ENCODE measurements around the gene ADGRB3. TPM values are rescaled to one million over a fixed set of nuclear protein-coding genes. Genes with fewer than 3 reads are reported as not detected.
"Not testable (repeated sequence)": the region's sequence is repeated elsewhere in the genome, so short reads cannot be mapped to it uniquely, and the experiment has no call there.

The ADGRB3 gene
- polyA plus RNA-seq, 1 of the 3 experiments (the other 2 are of a cell fraction), result 0.12 TPM

DNA sequence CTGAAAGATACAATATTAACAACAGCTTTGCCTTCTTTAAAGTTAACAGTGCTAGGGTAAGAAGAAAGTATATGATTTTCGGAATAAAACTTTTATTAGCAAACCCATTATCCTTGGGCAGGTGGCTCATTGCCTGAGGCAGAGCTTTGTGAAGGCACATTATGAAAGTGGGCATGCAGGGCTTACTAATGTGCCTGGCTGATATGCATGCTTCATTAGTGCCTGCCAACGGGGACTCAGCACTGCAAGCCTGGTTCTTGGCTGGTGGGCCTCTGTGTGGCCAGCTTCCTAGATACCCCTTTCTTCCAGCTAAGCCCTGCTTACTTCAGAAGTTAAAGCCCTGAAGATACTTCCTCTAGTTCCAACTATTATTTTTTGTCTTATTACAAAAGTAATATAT is 481.6 kb downstream of the ADGRB3 start:
- peaks cover 0 to 2% of the 10 kb centered on the region in 2 experiments; a peak in 1 of 4 replicates for H3K4me1 ChIP-seq (ENCODE audit: control insufficient read depth in 1 of 2, insufficient read depth in 2 of 2, low read depth in 1 of 2, low read length in 1 of 2)
- H3K27ac ChIP-seq (ENCODE audit: low read depth in 2 of 2, low read length in 1 of 2), result no peak overlapping the region
- no peaks in the 10 kb centered on the region for H3K36me3 ChIP-seq (replicated peaks in 1 of 2; ENCODE audit: control insufficient read depth in 1 of 2, insufficient read depth in 2 of 2, low read length in 1 of 2)
- no peaks in the 10 kb centered on the region for H3K9me2 ChIP-seq
- no peaks in the 10 kb centered on the region for H3K79me2 ChIP-seq (ENCODE audit: insufficient read depth)
- 28% methylated on average over 2 of the region's 2 CpGs for WGBS (ENCODE audit: low lambda C conversion rate)
- no peak for DNase-seq
- H3K4me2 ChIP-seq, result no peak overlapping the region
- no peaks in the 10 kb centered on the region for H3K9me3 ChIP-seq
- no peaks in the 10 kb centered on the region for H3F3A ChIP-seq (replicated peaks; ENCODE audit: insufficient read depth)
- no peaks in the 10 kb centered on the region for H4K20me1 ChIP-seq (ENCODE audit: insufficient read depth)
- no peak overlapping the region for H3K4me3 ChIP-seq (ENCODE audit: low read depth in 2 of 2, low read length in 1 of 2)
- no peaks in the 10 kb centered on the region for H3K27me3 ChIP-seq (ENCODE audit: insufficient read depth)
- POLR2A ChIA-PET, result no interaction called here
- CTCF ChIA-PET, result no interaction called here
- no peak overlapping the region for H3K9ac ChIP-seq
- no peak overlapping the region for H2AFZ ChIP-seq (ENCODE audit: low read depth)
- TF ChIP-seq, protein P1, sequence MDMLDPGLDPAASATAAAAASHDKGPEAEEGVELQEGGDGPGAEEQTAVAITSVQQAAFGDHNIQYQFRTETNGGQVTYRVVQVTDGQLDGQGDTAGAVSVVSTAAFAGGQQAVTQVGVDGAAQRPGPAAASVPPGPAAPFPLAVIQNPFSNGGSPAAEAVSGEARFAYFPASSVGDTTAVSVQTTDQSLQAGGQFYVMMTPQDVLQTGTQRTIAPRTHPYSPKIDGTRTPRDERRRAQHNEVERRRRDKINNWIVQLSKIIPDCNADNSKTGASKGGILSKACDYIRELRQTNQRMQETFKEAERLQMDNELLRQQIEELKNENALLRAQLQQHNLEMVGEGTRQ (IDR thresholded peaks at IDR 0.05; ENCODE audit: borderline replicate concordance, low read depth, low read length), result no peak
- TF ChIP-seq TCF12 (IDR thresholded peaks at IDR 0.05) (no peak), RXRA (IDR thresholded peaks at IDR 0.05; ENCODE audit: borderline replicate concordance, low read depth) (no peak), EZH2phosphoT487 (IDR thresholded peaks at IDR 0.05; ENCODE audit: borderline replicate concordance, low read depth) (no peak), MXI1 (IDR thresholded peaks at IDR 0.05; ENCODE audit: low read depth, low read length) (no peak), SIN3A (IDR thresholded peaks at IDR 0.05; ENCODE audit: borderline replicate concordance, low read depth, low read length) (no peak), NFIC (IDR thresholded peaks at IDR 0.05; ENCODE audit: borderline replicate concordance) (no peak), ELF1 (IDR thresholded peaks at IDR 0.05) (no peak)
- TF ChIP-seq, protein P2, sequence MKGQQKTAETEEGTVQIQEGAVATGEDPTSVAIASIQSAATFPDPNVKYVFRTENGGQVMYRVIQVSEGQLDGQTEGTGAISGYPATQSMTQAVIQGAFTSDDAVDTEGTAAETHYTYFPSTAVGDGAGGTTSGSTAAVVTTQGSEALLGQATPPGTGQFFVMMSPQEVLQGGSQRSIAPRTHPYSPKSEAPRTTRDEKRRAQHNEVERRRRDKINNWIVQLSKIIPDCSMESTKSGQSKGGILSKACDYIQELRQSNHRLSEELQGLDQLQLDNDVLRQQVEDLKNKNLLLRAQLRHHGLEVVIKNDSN (IDR thresholded peaks at IDR 0.05; ENCODE audit: borderline replicate concordance, low read depth), result no peak
- TF ChIP-seq, protein P3, sequence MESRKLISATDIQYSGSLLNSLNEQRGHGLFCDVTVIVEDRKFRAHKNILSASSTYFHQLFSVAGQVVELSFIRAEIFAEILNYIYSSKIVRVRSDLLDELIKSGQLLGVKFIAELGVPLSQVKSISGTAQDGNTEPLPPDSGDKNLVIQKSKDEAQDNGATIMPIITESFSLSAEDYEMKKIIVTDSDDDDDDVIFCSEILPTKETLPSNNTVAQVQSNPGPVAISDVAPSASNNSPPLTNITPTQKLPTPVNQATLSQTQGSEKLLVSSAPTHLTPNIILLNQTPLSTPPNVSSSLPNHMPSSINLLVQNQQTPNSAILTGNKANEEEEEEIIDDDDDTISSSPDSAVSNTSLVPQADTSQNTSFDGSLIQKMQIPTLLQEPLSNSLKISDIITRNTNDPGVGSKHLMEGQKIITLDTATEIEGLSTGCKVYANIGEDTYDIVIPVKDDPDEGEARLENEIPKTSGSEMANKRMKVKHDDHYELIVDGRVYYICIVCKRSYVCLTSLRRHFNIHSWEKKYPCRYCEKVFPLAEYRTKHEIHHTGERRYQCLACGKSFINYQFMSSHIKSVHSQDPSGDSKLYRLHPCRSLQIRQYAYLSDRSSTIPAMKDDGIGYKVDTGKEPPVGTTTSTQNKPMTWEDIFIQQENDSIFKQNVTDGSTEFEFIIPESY (IDR thresholded peaks at IDR 0.05; ENCODE audit: borderline replicate concordance, low read depth), result no peak

DNA sequence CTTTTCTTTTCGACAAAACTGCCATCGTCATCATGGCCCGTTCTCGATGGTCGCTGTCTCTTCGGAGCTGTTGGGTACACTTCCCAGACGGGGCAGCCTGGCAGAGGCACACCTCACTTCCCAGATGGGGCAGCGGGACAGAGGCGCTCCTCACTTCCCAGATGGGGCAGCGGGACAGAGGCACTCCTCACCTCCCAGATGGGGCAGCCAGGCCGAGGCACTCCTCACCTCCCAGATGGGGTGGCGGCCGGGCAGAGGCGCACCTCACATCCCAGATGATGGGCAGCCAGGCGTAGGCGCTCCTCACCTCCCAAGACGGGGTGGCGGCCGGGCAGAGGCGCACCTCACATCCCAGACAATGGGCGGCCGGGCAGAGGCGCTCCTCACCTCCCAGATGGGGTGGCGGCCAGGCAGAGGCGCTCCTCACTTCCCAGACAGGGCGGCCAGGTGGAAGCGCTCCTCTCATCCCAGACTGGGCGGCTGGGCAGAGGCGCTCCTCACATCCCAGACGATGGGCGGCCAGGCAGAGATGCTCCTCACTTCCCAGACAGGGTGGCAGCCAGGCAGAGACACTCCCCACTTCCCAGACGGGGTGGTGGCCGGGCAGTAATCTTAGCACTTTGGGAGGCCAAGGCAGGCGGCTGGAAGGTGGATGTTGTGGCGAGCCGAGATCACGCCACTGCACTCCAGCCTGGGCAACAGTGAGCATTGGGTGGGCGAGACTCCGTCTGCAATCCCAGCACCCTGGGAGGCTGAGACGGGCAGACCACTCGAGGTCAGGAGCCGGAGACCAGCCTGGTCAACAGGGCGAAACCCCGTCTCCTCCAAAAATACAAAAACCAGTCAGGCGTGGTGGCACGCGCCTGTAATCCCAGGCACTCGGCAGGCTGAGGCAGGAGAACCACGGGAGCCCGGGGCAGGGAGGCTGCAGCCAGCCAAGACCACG is 486.7 kb downstream of the ADGRB3 start:
- H3K9ac ChIP-seq; H3K9me3 ChIP-seq; H3F3A ChIP-seq (replicated peaks; ENCODE audit: insufficient read depth); H3K4me3 ChIP-seq (ENCODE audit: low read depth in 2 of 2, low read length in 1 of 2); H4K20me1 ChIP-seq (ENCODE audit: insufficient read depth); H3K9me2 ChIP-seq; H3K79me2 ChIP-seq (ENCODE audit: insufficient read depth); H3K36me3 ChIP-seq (replicated peaks in 1 of 2; ENCODE audit: control insufficient read depth in 1 of 2, insufficient read depth in 2 of 2, low read length in 1 of 2); H3K27me3 ChIP-seq (ENCODE audit: insufficient read depth); DNase-seq; H2AFZ ChIP-seq (ENCODE audit: low read depth); H3K4me1 ChIP-seq (ENCODE audit: control insufficient read depth in 1 of 2, insufficient read depth in 2 of 2, low read depth in 1 of 2, low read length in 1 of 2); POLR2A ChIA-PET; CTCF ChIA-PET; H3K27ac ChIP-seq (ENCODE audit: low read depth in 2 of 2, low read length in 1 of 2); H3K4me2 ChIP-seq: not testable (repeated sequence)
- 70% methylated on average over 23 of the region's 51 CpGs for whole genome bisulfite sequencing (ENCODE audit: low lambda C conversion rate)
